K562 (cell line): Measurements from ENCODE around the gene NCKAP1. TPM values are rescaled to one million over a fixed set of nuclear protein-coding genes. Genes with fewer than 3 reads are reported as not detected.

Experiments
- ATAC-seq: fragments of 200-7000 bp; cut with Tn5 transposase; 3 replicates; pipeline ENCODE4 v1.9.1; 2020; ENCODE audit warnings: moderate library complexity
- BruUV-seq: library from RNA; stranded (reverse); fragments of 400-500 nt; replicated peaks from 2 replicates; lab custom pipeline; 2021; lab: Mats Ljungman, UMichigan
- CTCF ChIA-PET: fragments of 300-600 bp; formaldehyde crosslinking; extraction: SDS; loops from one replicate; lab custom pipeline; 2021; ENCODE audit warnings: low intra/inter-chr PET ratio; lab: Yijun Ruan, JAX
- POLR2A ChIA-PET: fragments of 300-600, 350-650 bp; sonication (Branson Sonifier 250); formaldehyde crosslinking; extraction: SDS; loops from one replicate; lab custom pipeline; 2021; ENCODE audit warnings: antibody characterized with exemption, inconsistent platforms; lab: Yijun Ruan, JAX
- DNase-seq, 4 experiments: peaks; one replicate each; pipeline versions ENCODE4 v3.0.0 to v3.0.0-alpha.2; 2011 to 2018; ENCODE audit warnings: low spot score in 3 of 4, mixed read lengths in 3 of 4; ENCODE audit errors: extremely low read depth in 1 of 4
- FAIRE-seq: peaks from 2 replicates; lab custom pipeline; 2011; peaks lifted over from hg19 to GRCh38; lab: Jason Lieb, UNC
- H2AFZ ChIP-seq: 2 replicates; pipeline ENCODE4 v1.6.0; 2011; ENCODE audit warnings: low read depth, low read length, control low read depth, inconsistent platforms
- H3K27ac ChIP-seq: fragments of 200-600 bp; 3 replicates; pipeline ENCODE4 v1.8.0; 2011; ENCODE audit warnings: low read depth, mild to moderate bottlenecking, control low read depth, inconsistent platforms, low read length, moderate library complexity, mixed read lengths; ENCODE audit errors: extremely low read depth
- H3K27me3 ChIP-seq, 2 experiments: fragments of 300-600 bp in 1 of 2; 2 replicates in 1 of 2; 3 replicates in 1 of 2; pipeline versions ENCODE4 v1.6.0 to v1.8.0; 2011; ENCODE audit warnings: inconsistent platforms in 2 of 2, low read length in 2 of 2, mild to moderate bottlenecking in 1 of 2, mixed read lengths in 1 of 2, moderate library complexity in 1 of 2; ENCODE audit not compliant: control insufficient read depth in 2 of 2, insufficient read depth in 2 of 2
- H3K36me3 ChIP-seq: fragments of 300-600 bp; 3 replicates; pipeline ENCODE4 v1.8.0; 2011; ENCODE audit warnings: mild to moderate bottlenecking, low read length, inconsistent platforms; ENCODE audit not compliant: control insufficient read depth, insufficient read depth
- H3K4me1 ChIP-seq, 2 experiments: fragments of 200-600 bp in 1 of 2; replicated peaks in 1 of 2; 2 replicates in 1 of 2; 3 replicates in 1 of 2; pipeline versions ENCODE4 v1.5.1 to v1.8.0; 2011; ENCODE audit warnings: inconsistent platforms in 2 of 2, low read length in 2 of 2, mild to moderate bottlenecking in 1 of 2, mixed read lengths in 1 of 2, moderate library complexity in 1 of 2; ENCODE audit not compliant: control insufficient read depth in 2 of 2, insufficient read depth in 2 of 2
- H3K4me2 ChIP-seq: 2 replicates; pipeline ENCODE4 v1.6.1; 2011; ENCODE audit warnings: low read length, control low read depth, inconsistent platforms, mixed read lengths; ENCODE audit not compliant: insufficient read depth
- H3K4me3 ChIP-seq: fragments of 200-600 bp; sonication (generic), shearing (Covaris generic); 2 replicates; pipeline ENCODE4 v1.5.1; 2016; ENCODE audit warnings: control low read depth, inconsistent platforms
- H3K79me2 ChIP-seq: fragments of 200-600 bp; 3 replicates; pipeline ENCODE4 v1.8.0; 2011; ENCODE audit warnings: low read length, inconsistent platforms; ENCODE audit not compliant: control insufficient read depth, insufficient read depth
- H3K9ac ChIP-seq, 2 experiments: 2 replicates each; pipeline versions ENCODE4 v1.6.0 to v1.6.1; 2011; ENCODE audit warnings: low read depth in 2 of 2, low read length in 2 of 2, control low read depth in 1 of 2, inconsistent platforms in 1 of 2, mild to moderate bottlenecking in 1 of 2, mixed read lengths in 1 of 2; ENCODE audit not compliant: insufficient read depth in 1 of 2
- H3K9me1 ChIP-seq: one replicate; pipeline ENCODE4 v1.6.0; 2011; ENCODE audit warnings: inconsistent platforms, mild to moderate bottlenecking, low read length, moderate library complexity; ENCODE audit not compliant: control insufficient read depth, insufficient read depth
- H3K9me3 ChIP-seq: replicated peaks from 2 replicates; pipeline ENCODE4 v1.5.1; 2011; ENCODE audit warnings: low read depth, low read length, inconsistent platforms; ENCODE audit not compliant: control insufficient read depth, insufficient read depth
- H4K20me1 ChIP-seq: replicated peaks from 2 replicates; pipeline ENCODE4 v1.6.1; 2011; ENCODE audit warnings: low read length, inconsistent platforms, mixed read lengths; ENCODE audit not compliant: control insufficient read depth, insufficient read depth
- NFIX ChIP-seq: fragments of 250-450 bp; sonication (Bioruptor Pico); IDR thresholded peaks from 2 replicates; pipeline ENCODE4 v1.4.0; 2020; ENCODE audit warnings: low read depth, mild to moderate bottlenecking, moderate library complexity
- POLR2G ChIP-seq: fragments of 200-400 bp; formaldehyde crosslinking; IDR thresholded peaks from 2 replicates; pipeline ENCODE4 v1.6.1; 2017; ENCODE audit warnings: low read depth, mild to moderate bottlenecking, antibody characterized with exemption, low read length, moderate library complexity
- WGBS: fragments of 100-300 bp; shearing (Covaris generic); methylation state at CpG from one replicate; pipeline ENCODE4 v1.1.6; 2016; ENCODE audit warnings: low coverage, mixed read lengths; ENCODE audit not compliant: insufficient coverage; ENCODE audit errors: missing lambda C conversion rate; 5-methylcytosine and 5-hydroxymethylcytosine counted together
- in situ Hi-C: fragments of 300-500 bp; cut with MboI; formaldehyde crosslinking; loops from 4 replicates; pipeline ENCODE4 v1.15.0; 2018; ENCODE audit warnings: inconsistent platforms, mixed read lengths
- intact Hi-C: fragments of 100-400 bp; cut with micrococcal nuclease; formaldehyde crosslinking; loops from 2 replicates; pipeline ENCODE4 v1.14.2; 2022
- polyA plus RNA-seq, 8 experiments: library from polyadenylated mRNA; depleted of rRNA in 4 of 8; stranded (reverse) in 5 of 8; unstranded in 3 of 8; fragments of >200 nt; fragmentation: Nextera tagmentation in 2 of 8; fragmentation: Illumina TruSeq in 1 of 8; extraction: Ambion mirVana in 2 of 8; extraction: Trizol in 1 of 8; gene quantifications; 2 replicates each; pipeline versions ENCODE4 v1.2.1 to v1.2.3, GENCODE V29; 2011 to 2014; ENCODE audit warnings: inconsistent platforms in 1 of 8, missing spikeins in 1 of 8
- total RNA-seq, 7 experiments: library from RNA; depleted of rRNA in 6 of 7; stranded (reverse); fragments of >200 nt in 6 of 7; fragmentation: Illumina TruSeq in 2 of 7; extraction: Trizol in 2 of 7; gene quantifications; 2 replicates each; pipeline versions ENCODE4 v1.2.1 to v1.2.3, GENCODE V29; 2011 to 2021; ENCODE audit warnings: low replicate concordance in 1 of 7
- TF ChIP-seq, protein P1 (sequence below): fragments of 150-350 bp; IDR thresholded peaks from 2 replicates; pipeline ENCODE4 v1.6.1; 2014; ENCODE audit warnings: low read depth, mild to moderate bottlenecking, low read length, borderline replicate concordance
- TF ChIP-seq, protein P2 (sequence below): fragments of 250-450 bp; sonication (Bioruptor Pico); IDR thresholded peaks from 2 replicates; pipeline ENCODE4 v1.5.0; 2021

The NCKAP1 gene
- total and polyA plus RNA-seq, 9 of the 15 experiments (the other 6 are each of a cell fraction or from before 2014, with no cell fraction given), result 34.0 to 153 (median 88.7) TPM

- no peaks in the 10 kb centered on the region for H3K4me1 ChIP-seq
- H3K79me2 ChIP-seq, result peaks cover 69% of the 10 kb centered on the region
- no peak overlapping the region for H3K4me2 ChIP-seq
- no peak for TF ChIP-seq POLR2G
- TF ChIP-seq, protein P1, sequence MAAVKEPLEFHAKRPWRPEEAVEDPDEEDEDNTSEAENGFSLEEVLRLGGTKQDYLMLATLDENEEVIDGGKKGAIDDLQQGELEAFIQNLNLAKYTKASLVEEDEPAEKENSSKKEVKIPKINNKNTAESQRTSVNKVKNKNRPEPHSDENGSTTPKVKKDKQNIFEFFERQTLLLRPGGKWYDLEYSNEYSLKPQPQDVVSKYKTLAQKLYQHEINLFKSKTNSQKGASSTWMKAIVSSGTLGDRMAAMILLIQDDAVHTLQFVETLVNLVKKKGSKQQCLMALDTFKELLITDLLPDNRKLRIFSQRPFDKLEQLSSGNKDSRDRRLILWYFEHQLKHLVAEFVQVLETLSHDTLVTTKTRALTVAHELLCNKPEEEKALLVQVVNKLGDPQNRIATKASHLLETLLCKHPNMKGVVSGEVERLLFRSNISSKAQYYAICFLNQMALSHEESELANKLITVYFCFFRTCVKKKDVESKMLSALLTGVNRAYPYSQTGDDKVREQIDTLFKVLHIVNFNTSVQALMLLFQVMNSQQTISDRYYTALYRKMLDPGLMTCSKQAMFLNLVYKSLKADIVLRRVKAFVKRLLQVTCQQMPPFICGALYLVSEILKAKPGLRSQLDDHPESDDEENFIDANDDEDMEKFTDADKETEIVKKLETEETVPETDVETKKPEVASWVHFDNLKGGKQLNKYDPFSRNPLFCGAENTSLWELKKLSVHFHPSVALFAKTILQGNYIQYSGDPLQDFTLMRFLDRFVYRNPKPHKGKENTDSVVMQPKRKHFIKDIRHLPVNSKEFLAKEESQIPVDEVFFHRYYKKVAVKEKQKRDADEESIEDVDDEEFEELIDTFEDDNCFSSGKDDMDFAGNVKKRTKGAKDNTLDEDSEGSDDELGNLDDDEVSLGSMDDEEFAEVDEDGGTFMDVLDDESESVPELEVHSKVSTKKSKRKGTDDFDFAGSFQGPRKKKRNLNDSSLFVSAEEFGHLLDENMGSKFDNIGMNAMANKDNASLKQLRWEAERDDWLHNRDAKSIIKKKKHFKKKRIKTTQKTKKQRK, result no peak
- TF ChIP-seq NFIX, result no peak
- TF ChIP-seq, protein P2, sequence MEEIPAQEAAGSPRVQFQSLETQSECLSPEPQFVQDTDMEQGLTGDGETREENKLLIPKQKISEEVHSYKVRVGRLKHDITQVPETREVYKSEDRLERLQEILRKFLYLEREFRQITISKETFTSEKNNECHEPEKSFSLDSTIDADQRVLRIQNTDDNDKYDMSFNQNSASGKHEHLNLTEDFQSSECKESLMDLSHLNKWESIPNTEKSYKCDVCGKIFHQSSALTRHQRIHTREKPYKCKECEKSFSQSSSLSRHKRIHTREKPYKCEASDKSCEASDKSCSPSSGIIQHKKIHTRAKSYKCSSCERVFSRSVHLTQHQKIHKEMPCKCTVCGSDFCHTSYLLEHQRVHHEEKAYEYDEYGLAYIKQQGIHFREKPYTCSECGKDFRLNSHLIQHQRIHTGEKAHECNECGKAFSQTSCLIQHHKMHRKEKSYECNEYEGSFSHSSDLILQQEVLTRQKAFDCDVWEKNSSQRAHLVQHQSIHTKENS (CRISPR knock-in tag), result no peak
- FAIRE-seq (no peak), ATAC-seq (no peak), DNase-seq (no peak)
- 93% methylated on average over 2 of the region's 2 CpGs for WGBS
- H3K9me1 ChIP-seq, result no peaks in the 10 kb centered on the region
- ChIA-PET CTCF (no interaction called here), POLR2A (interaction anchor here (0.8 kb wide), 1 partner anchor 58 kb away, joined by 3 read pairs; no protein-coding TSS in a partner anchor)
- intact Hi-C loops (no loop called here), in situ Hi-C loops (no loop called here)
- no peak overlapping the region for H3K9ac ChIP-seq
- no peaks in the 10 kb centered on the region for H3K9me3 ChIP-seq
- no peak overlapping the region for H2AFZ ChIP-seq
- no peaks in the 10 kb centered on the region; the same call in 1 of the 2 replicates for H4K20me1 ChIP-seq
- no peaks in the 10 kb centered on the region for H3K27me3 ChIP-seq
- H3K4me3 ChIP-seq, result no peak overlapping the region
- no TSS peak for BruUV-seq
- no peak overlapping the region for H3K27ac ChIP-seq
- peaks cover 57% of the 10 kb centered on the region for H3K36me3 ChIP-seq
These were observed 36.3 kb downstream of the NCKAP1 start for GRCh38 chr2:183001948-183002347.
